Measurements from ENCODE around the gene EXOC4. TPM values are rescaled to one million over a fixed set of nuclear protein-coding genes. Genes with fewer than 3 reads are reported as not detected.

EXOC4 gene
- total and polyA plus RNA-seq, 2 of the 13 experiments (the other 11 are each of a cell fraction or from before 2014, with no cell fraction given) = 22.5 to 39.0 TPM

- TF ChIP-seq ZNF670 (CRISPR knock-in tag; IDR thresholded peaks at IDR 0.05; ENCODE audit: borderline replicate concordance) (no peak), BRCA1 (CRISPR knock-in tag; IDR thresholded peaks at IDR 0.05) (no peak), ZNF550 (CRISPR knock-in tag; IDR thresholded peaks at IDR 0.05; ENCODE audit: borderline replicate concordance) (no peak), TERF1 (CRISPR knock-in tag; IDR thresholded peaks at IDR 0.05) (no peak)
Observed at GRCh38 chr7:133789974-133790373, 537.1 kb downstream of the EXOC4 start (continued).

- ChIA-PET POLR2A (no interaction called here), CTCF (ENCODE audit: low intra/inter-chr PET ratio, low total read pairs) (no interaction called here)
- no TSS peak for BruUV-seq (replicated peaks)
- Histone ChIP-seq H4K20me1 (ENCODE audit: insufficient read depth, low read length) (no peaks in the 10 kb centered on the region), H3K79me2 (ENCODE audit: insufficient read depth, low read length) (no peaks in the 10 kb centered on the region), H3K4me2 (ENCODE audit: low read depth, low read length) (no peak overlapping the region), H3K9ac (ENCODE audit: insufficient read depth, low read depth, low read length) (no peak overlapping the region), H3K27ac (ENCODE audit: extremely low read length, insufficient read depth, low read length) (no peak overlapping the region), H3K27me3 (ENCODE audit: control insufficient read depth in 1 of 2, insufficient read depth in 2 of 2, low read length in 2 of 2) (no peaks in the 10 kb centered on the region), H3K4me1 (ENCODE audit: insufficient read depth, low read length) (no peaks in the 10 kb centered on the region), H3K9me3 (ENCODE audit: low read length) (no peaks in the 10 kb centered on the region), H3K4me3 (replicated peaks in 1 of 3; ENCODE audit: insufficient read depth in 1 of 3, low read depth in 2 of 3, low read length in 3 of 3) (no peak overlapping the region), H3K36me3 (replicated peaks in 1 of 2; ENCODE audit: control insufficient read depth in 1 of 2, insufficient read depth in 2 of 2, low read length in 2 of 2) (no peaks in the 10 kb centered on the region), H2AFZ (ENCODE audit: low read length) (no peak overlapping the region)
- ATAC-seq (no peak), FAIRE-seq (no peak), DNase-seq (ENCODE audit: low spot score) (no peak)
- WGBS (ENCODE audit: low lambda C conversion rate) = 98% methylated on average over 4 of the region's 4 CpGs
- TF ChIP-seq ZNF629 (CRISPR knock-in tag; conservative IDR thresholded peaks at IDR 0.05) = no peak
- intact Hi-C loops (cut with micrococcal nuclease; ENCODE audit: unreplicated experiment) = no loop called here
- in situ Hi-C loops (cut with HindIII; ENCODE audit: extremely low pct_ligation_motif_present, low pct_unique_long_range_greater_than_20kb) = no loop called here
Observed at GRCh38 chr7:133790911-133791310, 538.0 kb downstream of the EXOC4 start.

- Histone ChIP-seq H3K4me2 (ENCODE audit: low read depth, low read length) (no peak overlapping the region), H3K4me1 (ENCODE audit: insufficient read depth, low read length) (no peaks in the 10 kb centered on the region), H3K27ac (ENCODE audit: extremely low read length, insufficient read depth, low read length) (no peak overlapping the region), H2AFZ (ENCODE audit: low read length) (no peak overlapping the region), H3K27me3 (ENCODE audit: control insufficient read depth in 1 of 2, insufficient read depth in 2 of 2, low read length in 2 of 2) (no peaks in the 10 kb centered on the region), H3K9ac (ENCODE audit: insufficient read depth, low read depth, low read length) (no peak overlapping the region), H3K4me3 (replicated peaks in 1 of 3; ENCODE audit: insufficient read depth in 1 of 3, low read depth in 2 of 3, low read length in 3 of 3) (no peak overlapping the region), H3K79me2 (ENCODE audit: insufficient read depth, low read length) (no peaks in the 10 kb centered on the region), H3K36me3 (replicated peaks in 1 of 2; ENCODE audit: control insufficient read depth in 1 of 2, insufficient read depth in 2 of 2, low read length in 2 of 2) (no peaks in the 10 kb centered on the region), H4K20me1 (ENCODE audit: insufficient read depth, low read length) (no peaks in the 10 kb centered on the region), H3K9me3 (ENCODE audit: low read length) (no peaks in the 10 kb centered on the region)
- ChIA-PET CTCF (ENCODE audit: low intra/inter-chr PET ratio, low total read pairs) (no interaction called here), POLR2A (no interaction called here)
- ATAC-seq (no peak), DNase-seq (ENCODE audit: low spot score) (no peak), FAIRE-seq (no peak)
- 50% methylated on average over 2 of the region's 2 CpGs for WGBS (ENCODE audit: low lambda C conversion rate)
- no TSS peak for BruUV-seq (replicated peaks)
- in situ Hi-C loops (cut with HindIII; ENCODE audit: extremely low pct_ligation_motif_present, low pct_unique_long_range_greater_than_20kb) = no loop called here
- intact Hi-C loops (cut with micrococcal nuclease; ENCODE audit: unreplicated experiment) = no loop called here
- TF ChIP-seq SAP130 (CRISPR knock-in tag; IDR thresholded peaks at IDR 0.05; ENCODE audit: low read depth) (no peak), RERE (CRISPR knock-in tag; IDR thresholded peaks at IDR 0.05; ENCODE audit: low read depth) (no peak), ATF5 (CRISPR knock-in tag; IDR thresholded peaks at IDR 0.05; ENCODE audit: low read depth) (no peak), ZNF510 (CRISPR knock-in tag; IDR thresholded peaks at IDR 0.05; ENCODE audit: low read depth) (no peak), GATA4 (IDR thresholded peaks at IDR 0.05; ENCODE audit: borderline replicate concordance, low read depth) (no peak), ZNF207 (IDR thresholded peaks at IDR 0.05; ENCODE audit: borderline replicate concordance) (no peak)
Observed at GRCh38 chr7:133794479-133794878, 541.6 kb downstream of the EXOC4 start.

All from HepG2 (cell line).